HCT116 (cell line): ENCODE measurements around the gene TYMS. TPM values are rescaled to one million over a fixed set of nuclear protein-coding genes. Genes with fewer than 3 reads are reported as not detected.

Experiments
- ATAC-seq: fragments of 200-7000 bp; cut with Tn5 transposase; 2 replicates; pipeline ENCODE4 v1.9.1; 2020; ENCODE audit warnings: mild to moderate bottlenecking, moderate library complexity
- BruUV-seq: library from RNA; stranded (reverse); fragments of 400-500 nt; replicated peaks from 2 replicates; lab custom pipeline; 2021; lab: Mats Ljungman, UMichigan
- CTCF ChIA-PET: fragments of 300-600 bp; sonication (Branson Sonifier 250); formaldehyde crosslinking; loops from one replicate; lab custom pipeline; 2021; ENCODE audit warnings: antibody characterized with exemption; lab: Charles Lee
- POLR2A ChIA-PET: fragments of 300-600, 350-600 bp; sonication (Branson Sonifier 250); formaldehyde crosslinking; loops from one replicate; lab custom pipeline; 2021; ENCODE audit warnings: antibody characterized with exemption; lab: Charles Lee
- RAD21 ChIA-PET, 2 experiments: fragments of 300-600 bp; sonication (Branson Sonifier 250); formaldehyde crosslinking; loops; one replicate each; lab custom pipeline; 2023; ENCODE audit warnings: low total read pairs in 2 of 2; ENCODE audit not compliant: uncharacterized antibody in 2 of 2, unreplicated experiment in 2 of 2, low non-redundant PET in 1 of 2; lab: Charles Lee
- DNase-seq: peaks from one replicate; pipeline ENCODE4 v3.0.0-alpha.2; 2010; ENCODE audit warnings: low read depth, low spot score
- H2AFZ ChIP-seq: fragments of 200-600 bp; shearing (Covaris generic), sonication (generic); 2 replicates; pipeline ENCODE4 v1.6.1; 2017; ENCODE audit warnings: low read depth, mixed run types, mixed read lengths, antibody characterized with exemption, low read length; ENCODE audit not compliant: poor library complexity, severe bottlenecking
- H3K27ac ChIP-seq: 2 replicates; pipeline ENCODE4 v1.5.1; 2012; ENCODE audit warnings: low read depth, low read length
- H3K27me3 ChIP-seq: fragments of 200-600 bp; sonication (generic); 2 replicates; pipeline ENCODE4 v1.6.1; 2016; ENCODE audit warnings: mixed run types, low read length, mixed read lengths; ENCODE audit not compliant: insufficient read depth
- H3K36me3 ChIP-seq, 2 experiments: fragments of 200-500 bp in 1 of 2; fragments of 200-600 bp in 1 of 2; sonication (Bioruptor generic) in 1 of 2; sonication (generic) in 1 of 2; 2 replicates each; pipeline versions ENCODE4 v1.5.1 to v1.6.1; 2014 to 2016; ENCODE audit warnings: low read length in 2 of 2, inconsistent platforms in 1 of 2, mixed read lengths in 1 of 2, mixed run types in 1 of 2; ENCODE audit not compliant: insufficient read depth in 2 of 2, control insufficient read depth in 1 of 2
- H3K4me1 ChIP-seq, 2 experiments: fragments of 200-600 bp in 1 of 2; sonication (generic) in 1 of 2; 2 replicates each; pipeline versions ENCODE4 v1.5.1 to v1.6.1; 2012 to 2017; ENCODE audit warnings: low read length in 2 of 2, inconsistent platforms in 1 of 2, mild to moderate bottlenecking in 1 of 2, mixed read lengths in 1 of 2, mixed run types in 1 of 2, moderate library complexity in 1 of 2; ENCODE audit not compliant: insufficient read depth in 2 of 2, control insufficient read depth in 1 of 2
- H3K4me2 ChIP-seq: fragments of 200-600 bp; sonication (generic); 2 replicates; pipeline ENCODE4 v1.6.1; 2017; ENCODE audit warnings: mixed run types, low read length, mixed read lengths
- H3K4me3 ChIP-seq, 2 experiments: fragments of 200-600 bp in 1 of 2; sonication (generic) in 1 of 2; replicated peaks in 1 of 2; 2 replicates each; pipeline ENCODE4 v1.5.1; 2011 to 2016; ENCODE audit warnings: low read length in 2 of 2, control low read depth in 1 of 2, low read depth in 1 of 2, mild to moderate bottlenecking in 1 of 2, mixed read lengths in 1 of 2, mixed run types in 1 of 2
- H3K79me2 ChIP-seq: fragments of 200-600 bp; sonication (generic); 2 replicates; pipeline ENCODE4 v1.6.1; 2017; ENCODE audit warnings: mild to moderate bottlenecking, mixed run types, low read length, moderate library complexity, mixed read lengths; ENCODE audit not compliant: insufficient read depth
- H3K9ac ChIP-seq: fragments of 200-600 bp; sonication (generic); 2 replicates; pipeline ENCODE4 v1.6.1; 2016; ENCODE audit warnings: low read length, mixed read lengths
- H3K9me2 ChIP-seq: fragments of 200-600 bp; sonication (generic), shearing (Covaris generic); 2 replicates; pipeline ENCODE4 v1.6.1; 2017; ENCODE audit warnings: mixed run types, mild to moderate bottlenecking, moderate library complexity; ENCODE audit not compliant: insufficient read depth
- H3K9me3 ChIP-seq, 2 experiments: fragments of 200-500 bp in 1 of 2; fragments of 200-600 bp in 1 of 2; sonication (Bioruptor generic) in 1 of 2; sonication (generic) in 1 of 2; 2 replicates each; pipeline ENCODE4 v1.6.1; 2014 to 2017; ENCODE audit warnings: low read length in 2 of 2, mixed read lengths in 2 of 2, inconsistent platforms in 1 of 2, low read depth in 1 of 2, mild to moderate bottlenecking in 1 of 2, mixed run types in 1 of 2, moderate library complexity in 1 of 2; ENCODE audit not compliant: control insufficient read depth in 1 of 2, insufficient read depth in 1 of 2
- H4K20me1 ChIP-seq: fragments of 200-600 bp; sonication (generic), shearing (Covaris generic); 2 replicates; pipeline ENCODE4 v1.6.1; 2017; ENCODE audit warnings: mixed run types, mild to moderate bottlenecking, moderate library complexity; ENCODE audit not compliant: insufficient read depth
- ATF3 ChIP-seq: IDR thresholded peaks from 2 replicates; pipeline ENCODE4 v1.6.1; 2012
- CBX3 ChIP-seq: IDR thresholded peaks from 2 replicates; pipeline ENCODE4 v1.6.1; 2012; ENCODE audit warnings: low read depth
- CEBPB ChIP-seq: IDR thresholded peaks from 2 replicates; pipeline ENCODE4 v1.6.1; 2012; ENCODE audit warnings: low read depth
- CTCF ChIP-seq, 3 experiments: fragments of 200-600 bp in 1 of 3; sonication (generic) in 1 of 3; IDR thresholded peaks in 2 of 3; conservative IDR thresholded peaks in 1 of 3; 2 replicates each; pipeline ENCODE4 v1.5.1; 2012 to 2017; ENCODE audit warnings: low read depth in 2 of 3, low read length in 2 of 3, antibody characterized with exemption in 1 of 3, borderline replicate concordance in 1 of 3, control low read depth in 1 of 3, mild to moderate bottlenecking in 1 of 3, mixed read lengths in 1 of 3, mixed run types in 1 of 3, moderate library complexity in 1 of 3; ENCODE audit not compliant: insufficient read depth in 1 of 3
- EGR1 ChIP-seq: IDR thresholded peaks from 2 replicates; pipeline ENCODE4 v1.6.1; 2012; ENCODE audit warnings: low read depth
- ELF1 ChIP-seq: IDR thresholded peaks from 2 replicates; pipeline ENCODE4 v1.6.1; 2012; ENCODE audit warnings: low read depth, borderline replicate concordance
- EZH2 ChIP-seq: fragments of 200-600 bp; sonication (generic); IDR thresholded peaks from 2 replicates; pipeline ENCODE4 v1.6.1; 2017; ENCODE audit warnings: antibody characterized with exemption, mixed run types
- EZH2phosphoT487 ChIP-seq: fragments of 200-600 bp; IDR thresholded peaks from 2 replicates; pipeline ENCODE4 v1.6.1; 2018; ENCODE audit warnings: antibody characterized with exemption, borderline replicate concordance
- FOSL1 ChIP-seq: IDR thresholded peaks from 2 replicates; pipeline ENCODE4 v1.6.1; 2012; ENCODE audit warnings: low read depth
- MAX ChIP-seq: IDR thresholded peaks from 2 replicates; pipeline ENCODE4 v1.6.1; 2012
- POLR2A ChIP-seq: IDR thresholded peaks from 2 replicates; pipeline ENCODE4 v1.7.0; 2011; ENCODE audit warnings: borderline replicate concordance; ENCODE audit not compliant: insufficient read depth, insufficient read length; ENCODE audit errors: extremely low read depth
- RAD21 ChIP-seq: IDR thresholded peaks from 2 replicates; pipeline ENCODE4 v1.6.1; 2012; ENCODE audit warnings: low read depth, mild to moderate bottlenecking
- SIN3A ChIP-seq: IDR thresholded peaks from 2 replicates; pipeline ENCODE4 v1.6.1; 2012; ENCODE audit warnings: low read depth
- SP1 ChIP-seq: IDR thresholded peaks from 2 replicates; pipeline ENCODE4 v1.6.1; 2012; ENCODE audit warnings: low read depth
- TCF7L2 ChIP-seq: IDR thresholded peaks from 2 replicates; pipeline ENCODE4 v1.7.0; 2011; ENCODE audit warnings: borderline replicate concordance, inconsistent platforms; ENCODE audit not compliant: insufficient read depth, insufficient read length; ENCODE audit errors: extremely low read depth
- YY1 ChIP-seq: IDR thresholded peaks from 2 replicates; pipeline ENCODE4 v1.6.1; 2011; ENCODE audit warnings: low read length, low read depth, moderate library complexity, mild to moderate bottlenecking; ENCODE audit not compliant: insufficient replicate concordance; ENCODE audit errors: extremely low read depth
- ZBTB33 ChIP-seq: IDR thresholded peaks from 2 replicates; pipeline ENCODE4 v1.6.1; 2011; ENCODE audit warnings: mild to moderate bottlenecking, low read length, moderate library complexity; ENCODE audit not compliant: insufficient replicate concordance; ENCODE audit errors: extremely low read depth
- ZFX ChIP-seq: fragments of 450-650 bp; IDR thresholded peaks from 2 replicates; pipeline ENCODE4 v1.6.1; 2017
- ZNF274 ChIP-seq: fragments of 200-500 bp; sonication (Bioruptor generic); IDR thresholded peaks from 2 replicates; pipeline ENCODE4 v1.6.1; 2014; ENCODE audit warnings: mild to moderate bottlenecking, low read depth, low read length, inconsistent platforms
- intact Hi-C: fragments of 100-400 bp; cut with micrococcal nuclease; formaldehyde crosslinking; loops from 2 replicates; pipeline ENCODE4 v1.10.0; 2022
- total RNA-seq: library from RNA; stranded (reverse); gene quantifications from one replicate; pipeline ENCODE4 v1.2.1, GENCODE V29; 2021; ENCODE audit not compliant: unreplicated experiment

TYMS gene
- total RNA-seq, 1 experiment from 2014 or later: 245 TPM

GRCh38 chr18:610214-610928 is 47.1 kb upstream of the TYMS start:
- no peak overlapping the region for H3K4me3 ChIP-seq
- H3K4me2 ChIP-seq: no peak overlapping the region
- H3K4me1 ChIP-seq: no peaks in the 10 kb centered on the region
- POLR2A ChIA-PET: no interaction called here
- H3K27me3 ChIP-seq: no peaks in the 10 kb centered on the region
- no peaks in the 10 kb centered on the region for H3K36me3 ChIP-seq
- H3K27ac ChIP-seq: no peak overlapping the region
- ATAC-seq: no peak
- H3K9me2 ChIP-seq: no peaks in the 10 kb centered on the region
- H3K9ac ChIP-seq: no peak overlapping the region
- H4K20me1 ChIP-seq: no peaks in the 10 kb centered on the region
- no TSS peak for BruUV-seq
- no peak overlapping the region for H2AFZ ChIP-seq
- CTCF ChIA-PET: no interaction called here
- TF ChIP-seq CEBPB (no peak), ZFX (no peak), POLR2A (no peak), MAX (no peak), YY1 (no peak), TCF7L2 (no peak), SP1 (no peak), CBX3 (no peak), ZBTB33 (no peak), EZH2 (no peak), ZNF274 (no peak), EZH2phosphoT487 (no peak), RAD21 (no peak), ATF3 (no peak), FOSL1 (no peak), SIN3A (no peak), EGR1 (no peak), CTCF (IDR thresholded peaks at IDR 0.05 in 2 of 3, conservative IDR thresholded peaks at IDR 0.05 in 1 of 3; ENCODE audit: borderline replicate concordance in 1 of 3, insufficient read depth in 1 of 3, low read depth in 2 of 3, low read length in 2 of 3) (no peak), ELF1 (no peak)
- TF ChIP-seq, all 23 proteins: peak for 0
- intact Hi-C loops: no loop called here
- Histone ChIP-seq H3K9me3 (no peaks in the 10 kb centered on the region), H3K79me2 (no peaks in the 10 kb centered on the region)
- RAD21 ChIA-PET: no interaction called here
- no peak for DNase-seq
